ENCODE results near the gene TOM1.

- TF ChIP-seq POLR2AphosphoS5 (IDR thresholded peaks at IDR 0.05; ENCODE audit: low read depth, low read length) (no peak), POU2F2 (IDR thresholded peaks at IDR 0.05; ENCODE audit: low read depth, low read length) (no peak)
These were observed 16.4 kb downstream of the TOM1 start for GRCh38 chr22:35315855-35316745.
